ENCODE data around the gene PNKP. TPM values are rescaled to one million over a fixed set of nuclear protein-coding genes. Genes with fewer than 3 reads are reported as not detected.

Gene PNKP
- total RNA-seq, 2 donors from 2014 or later = 55.8 to 78.7 TPM

DNA sequence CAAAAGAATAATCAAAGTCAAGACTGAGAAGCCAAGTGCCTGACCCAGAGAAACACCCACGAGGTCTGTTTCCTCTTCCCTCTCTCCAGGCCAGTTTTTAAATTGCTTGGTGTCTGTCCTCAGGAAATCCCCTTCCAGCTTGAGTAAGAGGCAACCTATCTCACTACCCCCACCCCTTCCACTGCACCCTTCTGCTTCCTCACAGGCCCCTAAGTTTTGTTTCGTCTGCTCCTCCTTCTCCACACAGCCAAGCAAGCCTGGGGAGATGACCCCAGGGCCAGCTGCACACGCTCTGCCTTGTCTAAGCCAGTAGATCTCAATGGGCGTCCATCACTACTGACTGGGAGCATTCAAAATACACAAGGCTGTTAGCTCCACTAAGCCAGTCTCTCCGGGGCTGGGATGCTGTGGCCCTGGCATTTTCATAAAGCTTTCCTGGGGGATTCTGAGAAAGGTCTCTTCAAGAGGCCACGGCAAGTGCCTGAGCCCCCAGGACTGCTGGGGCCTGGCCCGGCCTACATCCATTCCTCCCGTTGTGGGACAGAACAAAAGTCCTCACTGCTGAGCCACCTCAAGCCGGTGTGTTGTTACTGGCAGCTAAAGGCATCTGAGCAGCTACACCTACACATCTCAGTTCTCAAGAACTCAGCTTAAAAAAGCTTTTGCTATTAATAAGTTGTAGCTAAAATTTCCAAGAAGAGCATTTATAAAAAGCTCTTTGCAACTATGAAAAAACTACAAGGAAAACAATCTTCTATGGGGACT is 44.2 kb upstream of the PNKP start:
- Histone ChIP-seq H3K4me1 (ENCODE audit: control insufficient read depth in 1 of 2, low read depth in 2 of 2) (peaks cover 6 to 30% of the 10 kb centered on the region in 2 donors), H3K9me3 (no peaks in the 10 kb centered on the region), H3K27me3 (replicated peaks; ENCODE audit: insufficient read depth) (no peaks in the 10 kb centered on the region), H3K4me3 (no peak overlapping the region), H3K27ac (peak overlapping the region; percentile 69 to 77), H3K36me3 (peaks cover 21% of the 10 kb centered on the region)
- TF ChIP-seq, protein P1, sequence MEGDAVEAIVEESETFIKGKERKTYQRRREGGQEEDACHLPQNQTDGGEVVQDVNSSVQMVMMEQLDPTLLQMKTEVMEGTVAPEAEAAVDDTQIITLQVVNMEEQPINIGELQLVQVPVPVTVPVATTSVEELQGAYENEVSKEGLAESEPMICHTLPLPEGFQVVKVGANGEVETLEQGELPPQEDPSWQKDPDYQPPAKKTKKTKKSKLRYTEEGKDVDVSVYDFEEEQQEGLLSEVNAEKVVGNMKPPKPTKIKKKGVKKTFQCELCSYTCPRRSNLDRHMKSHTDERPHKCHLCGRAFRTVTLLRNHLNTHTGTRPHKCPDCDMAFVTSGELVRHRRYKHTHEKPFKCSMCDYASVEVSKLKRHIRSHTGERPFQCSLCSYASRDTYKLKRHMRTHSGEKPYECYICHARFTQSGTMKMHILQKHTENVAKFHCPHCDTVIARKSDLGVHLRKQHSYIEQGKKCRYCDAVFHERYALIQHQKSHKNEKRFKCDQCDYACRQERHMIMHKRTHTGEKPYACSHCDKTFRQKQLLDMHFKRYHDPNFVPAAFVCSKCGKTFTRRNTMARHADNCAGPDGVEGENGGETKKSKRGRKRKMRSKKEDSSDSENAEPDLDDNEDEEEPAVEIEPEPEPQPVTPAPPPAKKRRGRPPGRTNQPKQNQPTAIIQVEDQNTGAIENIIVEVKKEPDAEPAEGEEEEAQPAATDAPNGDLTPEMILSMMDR (IDR thresholded peaks at IDR 0.05) = no peak
- DNase-seq (ENCODE audit: low spot score) (no peak), ATAC-seq (ENCODE audit: insufficient number of reproducible peaks, low FRiP score, low read depth) (peak; percentile 32)

DNA sequence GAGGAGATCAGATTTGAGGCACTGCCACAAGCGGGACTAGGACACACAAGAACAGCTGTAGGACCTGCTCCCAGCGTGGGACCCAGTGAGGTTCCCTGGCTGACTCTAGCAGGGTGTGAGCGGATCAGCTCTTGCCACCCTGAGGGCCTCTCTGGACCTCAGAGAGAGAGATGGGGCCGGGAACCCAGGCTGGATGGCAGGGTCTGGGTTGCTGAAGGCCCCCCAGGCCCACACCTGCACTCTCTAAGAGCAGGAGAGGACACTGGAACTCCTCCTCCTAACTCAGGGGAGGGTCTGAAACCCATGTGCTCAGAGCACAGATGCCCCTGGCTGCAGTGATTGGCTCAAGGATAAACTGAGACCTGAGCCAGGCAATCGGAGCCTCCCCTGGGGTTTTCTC is 42.8 kb upstream of the PNKP start:
- peaks cover 21% of the 10 kb centered on the region for H3K36me3 ChIP-seq

DNA sequence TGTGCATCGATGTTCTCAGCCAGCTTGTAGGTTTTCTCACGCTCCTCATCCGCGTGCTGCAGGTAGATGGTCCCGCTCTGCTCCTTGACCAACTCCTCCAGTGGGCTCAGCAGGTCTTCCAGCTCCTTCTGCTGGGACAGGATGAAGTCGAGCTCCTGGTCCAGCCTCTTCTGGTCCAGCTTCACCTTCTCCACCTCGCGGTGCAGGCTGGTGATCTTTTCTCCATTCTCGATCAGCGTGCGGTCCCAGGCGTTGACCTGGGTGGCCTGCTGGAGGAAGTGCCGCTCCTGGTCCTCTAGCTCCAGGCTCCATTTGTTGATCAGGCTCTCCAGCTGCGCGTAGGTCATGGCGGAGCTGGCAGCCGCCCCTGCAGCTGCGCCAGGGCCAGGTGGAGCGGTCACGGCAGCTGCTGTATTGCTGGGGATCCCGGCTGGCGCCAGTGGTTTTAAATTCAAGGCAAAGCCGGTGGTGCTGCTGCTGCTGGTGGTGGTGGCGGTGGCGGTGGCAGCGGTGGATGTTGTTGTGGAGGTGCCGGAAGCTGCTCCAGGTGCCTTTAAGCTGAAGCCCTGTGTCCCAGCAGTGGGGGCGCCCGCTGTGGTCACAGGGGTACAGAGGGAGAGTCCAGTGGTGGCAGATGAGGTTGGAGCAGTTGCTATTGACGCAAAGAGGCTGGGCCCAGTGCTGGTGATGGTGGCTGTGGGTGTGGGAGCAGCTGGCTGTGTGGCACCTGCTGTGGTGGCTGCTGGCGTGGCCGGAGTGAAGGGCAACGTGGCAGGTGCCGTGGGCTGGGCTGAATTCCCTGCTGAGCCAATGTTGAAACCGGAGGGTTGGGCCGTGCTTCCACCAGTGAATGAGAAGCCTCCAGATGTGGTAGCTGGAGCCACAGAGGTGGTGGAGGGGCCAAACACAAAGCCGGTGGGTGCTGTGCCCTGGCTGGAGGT is 41.4 kb upstream of the PNKP start:
- ATAC-seq (ENCODE audit: insufficient number of reproducible peaks, low FRiP score, low read depth) = no peak
- H3K27ac ChIP-seq = no peak overlapping the region
- peaks cover 21% of the 10 kb centered on the region for H3K36me3 ChIP-seq

More for the DNA sequence above, 42.8 kb upstream of the PNKP start:
- Histone ChIP-seq H3K9me3 (no peaks in the 10 kb centered on the region), H3K27ac (no peak overlapping the region), H3K4me1 (ENCODE audit: control insufficient read depth in 1 of 2, low read depth in 2 of 2) (peaks cover 6 to 30% of the 10 kb centered on the region in 2 donors), H3K4me3 (no peak overlapping the region), H3K27me3 (replicated peaks; ENCODE audit: insufficient read depth) (no peaks in the 10 kb centered on the region)
- no peak for DNase-seq (ENCODE audit: low spot score)
- TF ChIP-seq, protein P1 (IDR thresholded peaks at IDR 0.05) = no peak
- no peak for ATAC-seq (ENCODE audit: insufficient number of reproducible peaks, low FRiP score, low read depth)

DNA sequence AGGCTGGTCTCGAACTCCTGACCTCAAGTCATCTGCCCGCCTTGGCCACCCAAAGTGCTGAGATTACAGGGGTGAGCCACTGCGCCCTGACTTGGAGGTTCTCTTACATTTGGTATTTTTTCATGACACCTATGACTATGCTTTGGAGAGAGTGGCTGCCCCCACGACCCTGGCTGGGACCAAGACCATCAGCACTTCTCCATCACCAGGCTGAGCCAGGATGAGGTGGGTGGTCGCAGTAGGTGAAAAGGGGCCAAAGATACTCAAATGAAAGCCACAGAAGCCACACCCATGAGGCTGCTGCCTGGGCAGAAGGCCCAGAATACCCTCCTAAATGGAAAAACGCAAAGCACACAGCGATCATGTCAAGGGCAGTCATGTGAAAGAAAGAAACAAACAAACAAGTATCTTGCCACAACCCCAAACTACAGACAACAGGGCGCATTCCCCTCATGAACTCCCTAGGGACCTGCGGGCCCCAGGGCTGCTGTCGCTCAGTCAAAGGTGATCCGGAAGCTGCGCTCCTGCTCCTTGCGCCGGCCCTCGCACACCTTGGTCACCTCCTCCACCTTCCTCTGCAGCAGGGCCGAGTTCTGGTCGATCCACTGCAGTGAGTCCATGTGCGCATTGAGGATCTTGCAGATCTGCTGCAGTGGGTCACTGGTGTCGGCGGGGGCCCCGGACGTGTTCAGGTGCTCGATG is 40.5 kb upstream of the PNKP start:
- Histone ChIP-seq H3K4me1 (ENCODE audit: control insufficient read depth in 1 of 2, low read depth in 2 of 2) (peaks cover 6 to 23% of the 10 kb centered on the region in 2 donors), H3K27ac (no peak overlapping the region), H3K9me3 (no peaks in the 10 kb centered on the region), H3K4me3 (no peak overlapping the region), H3K27me3 (replicated peaks; ENCODE audit: insufficient read depth) (no peaks in the 10 kb centered on the region), H3K36me3 (peaks cover 21% of the 10 kb centered on the region)
- DNase-seq (ENCODE audit: low spot score) (no peak), ATAC-seq (ENCODE audit: insufficient number of reproducible peaks, low FRiP score, low read depth) (no peak)
- TF ChIP-seq, protein P1 (IDR thresholded peaks at IDR 0.05) = no peak

More for the DNA sequence above, 41.4 kb upstream of the PNKP start:
- H3K27me3 ChIP-seq (replicated peaks; ENCODE audit: insufficient read depth) = no peaks in the 10 kb centered on the region
- H3K9me3 ChIP-seq = no peaks in the 10 kb centered on the region
- no peak overlapping the region for H3K4me3 ChIP-seq
- H3K4me1 ChIP-seq (ENCODE audit: control insufficient read depth in 1 of 2, low read depth in 2 of 2) = peaks cover 6 to 30% of the 10 kb centered on the region in 2 donors
- TF ChIP-seq, protein P1 (IDR thresholded peaks at IDR 0.05) = no peak
- DNase-seq (ENCODE audit: low spot score) = no peak
